CD4-positive, alpha-beta T cell (primary cell): ENCODE data around the gene NBPF26. TPM values are rescaled to one million over a fixed set of nuclear protein-coding genes. Genes with fewer than 3 reads are reported as not detected.
"Not testable (repeated sequence)": the region's sequence is repeated elsewhere in the genome, so short reads cannot be mapped to it uniquely, and the experiment has no call there.

ENCODE experiments used
- ATAC-seq: fragments of 200-7000 bp; cut with Tn5 transposase; one replicate; pipeline ENCODE4 v1.10.0; 2022; ENCODE audit warnings: mild to moderate bottlenecking; ENCODE audit not compliant: poor library complexity
- CTCF ChIA-PET: fragments of 350-600 bp; sonication (Branson Sonifier 250); formaldehyde crosslinking; loops from one replicate; lab custom pipeline; 2021; ENCODE audit warnings: antibody characterized with exemption, inconsistent platforms; lab: Charles Lee
- POLR2A ChIA-PET: fragments of 350-600 bp; sonication (Branson Sonifier 250); formaldehyde crosslinking; loops from one replicate; lab custom pipeline; 2021; ENCODE audit warnings: antibody characterized with exemption, inconsistent platforms; lab: Charles Lee
- DNase-seq, 14 experiments: peaks; one replicate each; pipeline ENCODE4 v3.0.0-alpha.2; 2013 to 2020; ENCODE audit warnings: mixed read lengths in 2 of 14
- H3K27ac ChIP-seq, 2 donors: one replicate each; pipeline versions ENCODE4 v1.5.1 to v1.7.0; 2013; ENCODE audit warnings: low read length in 2 of 2, low read depth in 1 of 2, mild to moderate bottlenecking in 1 of 2
- H3K27me3 ChIP-seq, 2 experiments: 1 replicate in 1 of 2; 2 replicates in 1 of 2; pipeline versions ENCODE4 v1.6.1 to v1.7.0; 2013; ENCODE audit warnings: low read length in 2 of 2, control low read depth in 1 of 2, mild to moderate bottlenecking in 1 of 2, moderate library complexity in 1 of 2; ENCODE audit not compliant: insufficient read depth in 2 of 2, control insufficient read depth in 1 of 2
- H3K36me3 ChIP-seq: one replicate; pipeline ENCODE4 v1.6.1; 2013; ENCODE audit warnings: low read length, control low read depth; ENCODE audit not compliant: insufficient read depth
- H3K4me1 ChIP-seq: one replicate; pipeline ENCODE4 v1.6.1; 2013; ENCODE audit warnings: low read length, control low read depth; ENCODE audit not compliant: insufficient read depth
- H3K4me3 ChIP-seq: one replicate; pipeline ENCODE4 v1.5.1; 2013; ENCODE audit warnings: mild to moderate bottlenecking, low read length, moderate library complexity
- H3K9me3 ChIP-seq, 2 experiments: 1 replicate in 1 of 2; 2 replicates in 1 of 2; pipeline versions ENCODE4 v1.6.1 to v1.7.0; 2013; ENCODE audit warnings: low read length in 2 of 2, mild to moderate bottlenecking in 2 of 2, control low read depth in 1 of 2, moderate library complexity in 1 of 2; ENCODE audit not compliant: control insufficient read depth in 1 of 2, insufficient read depth in 1 of 2
- H3K27ac Mint-ChIP-seq: one replicate; pipeline ENCODE4 v1.8.0; 2020; ENCODE audit warnings: mixed read lengths
- H3K27me3 Mint-ChIP-seq: one replicate; pipeline ENCODE4 v1.8.0; 2021; ENCODE audit warnings: mixed read lengths
- H3K36me3 Mint-ChIP-seq: one replicate; pipeline ENCODE4 v1.8.0; 2021; ENCODE audit warnings: low read depth, mixed read lengths
- H3K4me1 Mint-ChIP-seq: one replicate; pipeline ENCODE4 v1.8.0; 2021; ENCODE audit warnings: low read depth, mixed read lengths
- H3K4me3 Mint-ChIP-seq: one replicate; pipeline ENCODE4 v1.8.0; 2020; ENCODE audit warnings: mild to moderate bottlenecking, mixed read lengths
- H3K9me3 Mint-ChIP-seq: one replicate; pipeline ENCODE4 v1.8.0; 2020; ENCODE audit warnings: mixed read lengths
- intact Hi-C, 2 experiments: fragments of 100-400 bp; cut with DNase I in 1 of 2; cut with micrococcal nuclease in 1 of 2; formaldehyde crosslinking; loops; one replicate each; pipeline versions ENCODE4 v1.15.1 to v1.9.0; 2023 to 2025; cut with DNase I, micrococcal nuclease
- total RNA-seq, 174 experiments: library from RNA in 2 of 174; stranded (reverse) in 2 of 174; gene quantifications; one replicate each; pipeline ENCODE4 v1.2.3 and lab custom pipeline; 2021 to 2026

Gene NBPF26
- total RNA-seq, 2 experiments from 2014 or later = 25.6 to 26.0 TPM

- H3K36me3 Mint-ChIP-seq, CTCF ChIA-PET, H3K4me3 ChIP-seq, H3K27me3 Mint-ChIP-seq, POLR2A ChIA-PET, DNase-seq, H3K27ac Mint-ChIP-seq, H3K4me1 ChIP-seq, intact Hi-C loops, H3K9me3 ChIP-seq, H3K27me3 ChIP-seq, H3K4me1 Mint-ChIP-seq, ATAC-seq, H3K4me3 Mint-ChIP-seq, H3K36me3 ChIP-seq, H3K9me3 Mint-ChIP-seq, H3K27ac ChIP-seq: not testable (repeated sequence)
These were observed 156.3 kb downstream of the NBPF26 start for GRCh38 chr1:120880056-120880455.

GRCh38 chr1:120881934-120882333 is 158.2 kb downstream of the NBPF26 start:
- H3K27me3 ChIP-seq, H3K4me3 Mint-ChIP-seq, DNase-seq, ATAC-seq, H3K27me3 Mint-ChIP-seq, H3K4me1 ChIP-seq, H3K9me3 ChIP-seq, CTCF ChIA-PET, H3K36me3 Mint-ChIP-seq, intact Hi-C loops, H3K4me1 Mint-ChIP-seq, H3K27ac Mint-ChIP-seq, H3K4me3 ChIP-seq, POLR2A ChIA-PET, H3K36me3 ChIP-seq, H3K27ac ChIP-seq, H3K9me3 Mint-ChIP-seq: not testable (repeated sequence)

Other genes with a start within 250 kb of the NBPF26 start
- not detected for gene PPIAL4A, start 165.8 kb downstream of the NBPF26 start, total RNA-seq